CD4-positive, CD25-positive, alpha-beta regulatory T cell (primary cell): ENCODE results near the gene UHRF1. TPM values are rescaled to one million over a fixed set of nuclear protein-coding genes. Genes with fewer than 3 reads are reported as not detected.

ENCODE experiments used
- ATAC-seq, 2 donors: fragments of 150-1000 bp; cut with Tn5 transposase; one replicate each; pipeline ENCODE4 v1.10.0; 2021; ENCODE audit warnings: low read depth in 2 of 2, moderate number of reproducible peaks in 2 of 2, moderate library complexity in 1 of 2
- DNase-seq, 3 donors: peaks; one replicate each; pipeline versions ENCODE4 v3.0.0 to v3.0.0-alpha.2; 2012 to 2022; ENCODE audit warnings: mixed read lengths in 1 of 3
- H3K27ac ChIP-seq: one replicate; pipeline ENCODE4 v1.7.0; 2013; ENCODE audit warnings: mild to moderate bottlenecking, low read length; ENCODE audit not compliant: insufficient read depth, poor library complexity, severe bottlenecking
- H3K27me3 ChIP-seq: one replicate; pipeline ENCODE4 v1.7.0; 2013; ENCODE audit warnings: low read length; ENCODE audit not compliant: control insufficient read depth, insufficient read depth
- H3K36me3 ChIP-seq: one replicate; pipeline ENCODE4 v1.7.0; 2013; ENCODE audit warnings: mild to moderate bottlenecking, low read length, moderate library complexity; ENCODE audit not compliant: control insufficient read depth, insufficient read depth
- H3K4me1 ChIP-seq: 2 replicates; pipeline ENCODE4 v1.7.0; 2013; ENCODE audit warnings: mild to moderate bottlenecking, low read length; ENCODE audit not compliant: insufficient read depth, control insufficient read depth, poor library complexity, severe bottlenecking
- H3K4me3 ChIP-seq: one replicate; pipeline ENCODE4 v1.7.0; 2013; ENCODE audit warnings: low read depth, mild to moderate bottlenecking, low read length, moderate library complexity
- H3K9me3 ChIP-seq, 2 experiments: 1 replicate in 1 of 2; 2 replicates in 1 of 2; pipeline ENCODE4 v1.7.0; 2013; ENCODE audit warnings: low read length in 2 of 2, mild to moderate bottlenecking in 1 of 2, moderate library complexity in 1 of 2; ENCODE audit not compliant: control insufficient read depth in 2 of 2
- H3K27ac Mint-ChIP-seq, 3 donors: one replicate each; pipeline ENCODE4 v1.8.0; 2020 to 2022; ENCODE audit warnings: mild to moderate bottlenecking in 3 of 3, mixed read lengths in 3 of 3, moderate library complexity in 2 of 3
- H3K27me3 Mint-ChIP-seq: one replicate; pipeline ENCODE4 v1.8.0; 2022; ENCODE audit warnings: mild to moderate bottlenecking, mixed read lengths
- H3K36me3 Mint-ChIP-seq: one replicate; pipeline ENCODE4 v1.8.0; 2020; ENCODE audit warnings: mixed read lengths
- H3K4me1 Mint-ChIP-seq, 4 donors: one replicate each; pipeline ENCODE4 v1.8.0; 2020 to 2022; ENCODE audit warnings: mixed read lengths in 4 of 4, mild to moderate bottlenecking in 1 of 4
- H3K4me3 Mint-ChIP-seq, 4 donors: one replicate each; pipeline ENCODE4 v1.8.0; 2020 to 2022; ENCODE audit warnings: mild to moderate bottlenecking in 4 of 4, mixed read lengths in 4 of 4, moderate library complexity in 3 of 4
- H3K9me3 Mint-ChIP-seq, 7 donors: one replicate each; pipeline ENCODE4 v1.8.0; 2020 to 2022; ENCODE audit warnings: mixed read lengths in 7 of 7, mild to moderate bottlenecking in 3 of 7, moderate library complexity in 2 of 7
- polyA plus RNA-seq, 4 donors: library from polyadenylated mRNA; unstranded; fragments of 300-500 nt; fragmentation: Illumina TruSeq; gene quantifications; one replicate each; pipeline ENCODE4 v1.2.3, GENCODE V29; 2021
- total RNA-seq: library from RNA; stranded (reverse); gene quantifications from one replicate; pipeline ENCODE4 v1.2.3, GENCODE V29; 2022

UHRF1 gene
- total and polyA plus RNA-seq, 5 donors from 2014 or later, result 0.57 to 2.7 (median 1.1) TPM

DNA sequence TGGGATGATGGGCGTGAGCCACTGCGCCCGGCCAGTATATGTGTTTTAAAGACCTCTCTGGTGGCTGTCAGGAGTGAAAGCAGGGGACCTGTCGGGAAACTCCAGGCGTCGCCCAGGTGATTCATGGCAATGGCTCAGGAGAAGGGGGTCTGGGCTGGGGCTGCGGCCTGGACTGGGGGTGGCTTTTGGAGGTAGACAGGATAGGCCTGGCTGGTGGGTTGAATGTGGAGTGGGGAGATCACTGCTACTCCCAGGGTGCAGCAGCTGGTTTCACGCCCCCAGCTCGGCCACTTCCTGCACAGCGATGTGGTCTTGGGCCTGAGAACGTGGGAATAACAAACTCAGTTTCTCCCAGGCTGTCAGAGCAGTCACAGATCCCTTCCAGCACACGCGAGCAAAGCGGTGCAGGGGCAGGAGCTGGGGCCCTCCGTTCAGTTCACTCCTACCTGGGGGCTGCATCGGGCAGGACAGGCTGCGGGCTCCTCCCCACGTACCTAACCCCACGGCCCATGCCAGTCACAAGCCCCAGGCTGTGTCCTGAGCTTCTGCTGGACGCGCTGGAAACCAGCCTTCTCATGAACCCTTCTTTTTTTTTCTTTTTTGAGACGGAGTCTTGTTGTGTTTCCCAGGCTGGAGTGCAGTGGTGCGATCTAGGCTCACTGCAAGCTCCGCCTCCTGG lies 78.5 kb downstream of the UHRF1 start:
- Mint-ChIP-seq H3K4me1 (peaks cover 0 to 32% (median 17%) of the 10 kb centered on the region in 4 donors), H3K4me3 (no peak overlapping the region), H3K9me3 (peaks cover 0 to 10% (median 2%) of the 10 kb centered on the region in 7 donors), H3K36me3 (peaks cover 20% of the 10 kb centered on the region), H3K27ac (peak overlapping the region in 2 of 3 donors; percentile 15 to 62), H3K27me3 (no peaks in the 10 kb centered on the region)
- ATAC-seq (no peak), DNase-seq (no peak)
- Histone ChIP-seq H3K36me3 (peaks cover 5% of the 10 kb centered on the region), H3K4me3 (no peak overlapping the region), H3K27ac (no peak overlapping the region), H3K4me1 (no peaks in the 10 kb centered on the region), H3K9me3 (peaks cover 0 to 6% of the 10 kb centered on the region in 2 experiments), H3K27me3 (no peaks in the 10 kb centered on the region)

DNA sequence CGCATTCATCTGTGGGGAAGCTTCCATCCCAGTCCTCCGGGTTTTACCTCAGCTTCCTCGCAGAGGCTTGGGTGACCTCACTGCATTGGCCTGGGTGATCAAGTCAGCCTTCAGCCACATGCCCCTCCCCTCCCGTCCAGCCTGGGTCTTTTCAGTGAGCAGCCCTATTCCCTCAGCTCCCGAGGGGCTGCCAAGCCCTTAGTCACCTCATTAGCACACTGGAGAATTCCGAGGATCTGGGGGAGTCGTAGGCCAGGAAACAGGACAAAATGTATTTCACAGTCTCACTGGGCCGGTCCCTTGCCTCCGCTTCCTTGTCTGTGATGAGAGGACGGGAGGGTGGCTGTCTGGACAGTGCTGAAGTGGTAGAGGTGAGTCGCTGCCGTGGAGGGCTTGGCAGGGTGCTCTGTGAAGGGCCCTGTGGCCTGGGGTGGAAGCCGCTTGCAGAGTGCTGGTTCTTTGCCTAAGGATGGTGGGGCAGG lies 79.5 kb downstream of the UHRF1 start:
- peak overlapping the region in 1 of 3 donors; percentile 63 for H3K27ac Mint-ChIP-seq
- peaks cover 0 to 10% (median 3%) of the 10 kb centered on the region in 7 donors for H3K9me3 Mint-ChIP-seq
- no peak overlapping the region for H3K4me3 Mint-ChIP-seq
- H3K27me3 Mint-ChIP-seq, result no peaks in the 10 kb centered on the region
- H3K36me3 ChIP-seq, result peaks cover 5% of the 10 kb centered on the region
- peaks cover 0 to 32% (median 20%) of the 10 kb centered on the region in 4 donors for H3K4me1 Mint-ChIP-seq
- H3K9me3 ChIP-seq, result peaks cover 0 to 6% of the 10 kb centered on the region in 2 experiments
- no peak for ATAC-seq
- H3K4me3 ChIP-seq, result no peak overlapping the region
- no peaks in the 10 kb centered on the region for H3K4me1 ChIP-seq
- no peak for DNase-seq
- no peak overlapping the region for H3K27ac ChIP-seq
- H3K27me3 ChIP-seq, result no peaks in the 10 kb centered on the region
- peaks cover 26% of the 10 kb centered on the region for H3K36me3 Mint-ChIP-seq

DNA sequence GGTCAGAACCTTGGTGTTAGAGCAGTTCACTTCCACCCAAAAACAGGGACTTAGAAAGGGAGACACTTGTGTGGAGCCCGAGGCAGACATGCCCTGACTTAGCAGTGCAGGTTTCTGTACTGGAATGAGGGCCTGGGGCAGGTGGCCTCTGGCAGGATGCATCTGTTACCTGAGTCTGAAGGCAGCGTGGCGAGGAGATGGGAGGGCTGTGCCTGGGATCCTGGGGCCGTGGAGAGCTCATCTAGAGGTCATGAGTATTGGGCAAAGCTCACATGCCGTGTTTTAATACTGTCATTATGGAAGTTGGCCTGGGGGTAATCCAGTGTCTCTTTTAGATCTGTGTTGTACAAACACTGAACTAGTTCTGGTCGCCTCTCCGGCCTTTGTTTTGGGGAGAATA lies 81.0 kb downstream of the UHRF1 start:
- Mint-ChIP-seq H3K27me3 (no peaks in the 10 kb centered on the region), H3K27ac (no peak overlapping the region), H3K4me3 (no peak overlapping the region), H3K4me1 (peaks cover 4 to 37% (median 22%) of the 10 kb centered on the region in 4 donors), H3K9me3 (peaks cover 0 to 10% (median 3%) of the 10 kb centered on the region in 7 donors), H3K36me3 (peaks cover 26% of the 10 kb centered on the region)
- H3K27ac ChIP-seq, result no peak overlapping the region
- ATAC-seq (no peak), DNase-seq (no peak)
- no peaks in the 10 kb centered on the region for H3K4me1 ChIP-seq
- no peak overlapping the region for H3K4me3 ChIP-seq
- peaks cover 5% of the 10 kb centered on the region for H3K36me3 ChIP-seq
- no peaks in the 10 kb centered on the region for H3K27me3 ChIP-seq
- H3K9me3 ChIP-seq, result peaks cover 0 to 6% of the 10 kb centered on the region in 2 experiments

DNA sequence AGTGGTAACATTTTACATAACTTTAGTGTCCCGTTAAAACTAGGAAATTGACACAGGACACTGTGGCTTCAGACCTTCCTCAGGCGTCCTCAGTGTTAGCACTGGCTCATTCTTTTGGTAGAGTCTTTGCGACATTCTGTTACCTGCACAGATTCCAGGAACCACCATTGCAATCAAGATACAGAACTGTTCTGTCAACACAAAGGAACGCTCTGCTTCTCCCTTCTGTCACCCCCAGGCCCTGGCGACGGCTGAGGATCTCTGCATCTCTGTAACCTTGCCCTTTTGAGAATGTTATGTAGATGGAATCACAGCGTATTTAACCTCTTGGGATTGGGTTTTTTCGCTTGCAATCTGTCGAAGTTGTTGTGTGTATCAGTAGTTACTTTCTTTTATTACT lies 82.2 kb downstream of the UHRF1 start:
- ATAC-seq, result no peak
- no peak overlapping the region for H3K27ac ChIP-seq
- Mint-ChIP-seq H3K4me3 (no peak overlapping the region), H3K36me3 (peaks cover 26% of the 10 kb centered on the region), H3K27me3 (no peaks in the 10 kb centered on the region), H3K4me1 (peaks cover 4 to 39% (median 24%) of the 10 kb centered on the region in 4 donors), H3K9me3 (peaks cover 0 to 10% (median 3%) of the 10 kb centered on the region in 7 donors), H3K27ac (peak overlapping the region in 1 of 3 donors; percentile 49)
- no peak for DNase-seq
- no peak overlapping the region for H3K4me3 ChIP-seq
- no peaks in the 10 kb centered on the region for H3K4me1 ChIP-seq
- peaks cover 0 to 6% of the 10 kb centered on the region in 2 experiments for H3K9me3 ChIP-seq
- H3K36me3 ChIP-seq, result peaks cover 5% of the 10 kb centered on the region
- H3K27me3 ChIP-seq, result no peaks in the 10 kb centered on the region

DNA sequence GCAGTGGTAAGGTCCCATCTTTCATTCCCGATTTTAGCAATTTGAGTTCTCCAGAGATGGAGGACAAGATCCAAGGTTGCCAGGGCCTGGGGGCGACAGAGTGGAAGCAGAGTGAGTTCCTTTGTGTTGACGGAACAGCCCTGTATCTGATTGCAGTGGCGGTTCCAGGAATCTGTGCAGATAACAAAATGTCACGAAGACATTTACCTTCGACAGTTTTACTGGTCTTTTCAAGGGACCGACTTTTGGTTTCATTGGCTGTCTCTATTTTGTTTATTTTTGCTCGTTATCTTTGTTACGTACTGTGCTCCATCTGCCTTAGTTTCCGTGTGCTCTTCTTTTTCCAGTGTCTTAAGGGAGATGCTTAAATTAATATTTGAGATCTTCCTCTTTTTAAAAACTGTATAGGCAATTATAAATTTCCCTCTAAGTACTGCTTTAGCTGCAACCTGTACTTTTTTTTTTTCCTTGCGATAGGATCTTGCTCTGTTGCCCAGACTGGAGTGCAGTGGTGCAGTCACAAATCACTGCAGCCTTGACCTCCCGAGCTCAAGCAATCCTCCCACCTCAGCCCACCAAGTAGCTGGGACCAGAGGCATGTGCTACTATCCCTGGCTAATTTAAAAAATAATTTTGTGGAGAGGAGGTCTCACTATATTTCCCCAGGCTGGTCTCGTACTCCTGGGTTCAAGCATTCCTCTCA lies 82.8 kb downstream of the UHRF1 start:
- no peaks in the 10 kb centered on the region for H3K4me1 ChIP-seq
- no peaks in the 10 kb centered on the region for H3K27me3 ChIP-seq
- ATAC-seq, result no peak
- H3K27ac ChIP-seq, result no peak overlapping the region
- peaks cover 4 to 37% (median 23%) of the 10 kb centered on the region in 4 donors for H3K4me1 Mint-ChIP-seq
- H3K27ac Mint-ChIP-seq, result peak overlapping the region in 1 of 3 donors; percentile 49
- peaks cover 0 to 6% of the 10 kb centered on the region in 2 experiments for H3K9me3 ChIP-seq
- no peaks in the 10 kb centered on the region for H3K27me3 Mint-ChIP-seq
- no peak overlapping the region for H3K4me3 ChIP-seq
- peaks cover 7% of the 10 kb centered on the region for H3K36me3 ChIP-seq
- no peak for DNase-seq
- H3K4me3 Mint-ChIP-seq, result no peak overlapping the region
- H3K9me3 Mint-ChIP-seq, result peaks cover 0 to 10% (median 3%) of the 10 kb centered on the region in 7 donors
- peaks cover 24% of the 10 kb centered on the region for H3K36me3 Mint-ChIP-seq

DNA sequence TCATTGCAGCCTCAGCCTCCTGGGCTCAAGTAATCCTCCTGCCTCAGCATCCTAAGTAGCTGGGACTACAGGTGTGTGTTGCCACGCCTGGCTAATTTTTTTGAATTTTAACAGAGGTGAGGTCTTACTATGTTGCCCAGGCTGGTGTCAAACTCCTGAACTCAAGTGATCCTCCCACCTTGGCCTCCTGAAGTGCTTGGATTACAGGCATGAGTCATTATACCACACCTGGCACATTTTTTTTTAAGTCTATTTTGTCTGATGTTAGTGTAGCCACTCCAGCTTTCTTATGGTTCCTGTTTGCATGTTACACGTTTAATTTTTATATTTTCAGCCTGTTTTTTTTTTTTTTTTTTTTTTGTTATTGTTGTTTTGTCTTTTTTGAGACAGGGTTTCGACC lies 84.4 kb downstream of the UHRF1 start:
- Histone ChIP-seq H3K27me3 (no peaks in the 10 kb centered on the region), H3K4me3 (no peak overlapping the region), H3K27ac (no peak overlapping the region), H3K4me1 (no peaks in the 10 kb centered on the region), H3K36me3 (peaks cover 7% of the 10 kb centered on the region), H3K9me3 (peaks cover 0 to 6% of the 10 kb centered on the region in 2 experiments)
- Mint-ChIP-seq H3K9me3 (peaks cover 0 to 10% (median 2%) of the 10 kb centered on the region in 7 donors), H3K4me1 (peaks cover 4 to 30% (median 17%) of the 10 kb centered on the region in 4 donors), H3K27me3 (no peaks in the 10 kb centered on the region), H3K4me3 (no peak overlapping the region), H3K36me3 (peaks cover 21% of the 10 kb centered on the region), H3K27ac (no peak overlapping the region)
- DNase-seq (no peak), ATAC-seq (no peak)

DNA sequence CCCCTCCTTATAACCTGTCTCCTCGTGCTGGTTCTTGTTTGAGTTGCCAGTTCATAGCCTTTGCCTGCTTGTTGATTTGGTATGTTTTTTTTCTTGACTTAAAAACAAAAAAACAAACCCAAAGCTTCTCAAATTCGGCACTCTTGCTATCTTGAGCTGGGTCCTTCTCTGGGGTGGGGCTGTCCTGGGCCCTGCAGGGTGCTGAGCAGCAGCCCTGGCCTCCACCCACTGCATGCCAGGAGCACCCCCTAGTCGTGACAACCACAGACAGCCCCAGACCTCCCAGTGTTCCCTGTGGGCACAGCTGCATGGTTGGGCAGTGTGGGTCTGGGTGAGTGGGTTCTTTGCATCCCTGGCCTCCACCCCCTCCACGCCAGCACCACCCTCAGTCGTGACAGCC lies 87.4 kb downstream of the UHRF1 start:
- Mint-ChIP-seq H3K27ac (peak overlapping the region in 1 of 3 donors; percentile 32), H3K36me3 (peaks cover 23% of the 10 kb centered on the region)

More for the DNA sequence above, 87.4 kb downstream of the UHRF1 start:
- peaks cover 7% of the 10 kb centered on the region for H3K36me3 ChIP-seq
- peaks cover 0 to 5% of the 10 kb centered on the region in 2 experiments for H3K9me3 ChIP-seq
- H3K4me3 Mint-ChIP-seq, result no peak overlapping the region
- DNase-seq, result no peak
- H3K27me3 Mint-ChIP-seq, result no peaks in the 10 kb centered on the region
- no peaks in the 10 kb centered on the region for H3K27me3 ChIP-seq
- peaks cover 4 to 36% (median 18%) of the 10 kb centered on the region in 4 donors for H3K4me1 Mint-ChIP-seq
- no peaks in the 10 kb centered on the region for H3K4me1 ChIP-seq
- H3K4me3 ChIP-seq, result no peak overlapping the region
- peaks cover 0 to 7% (median 2%) of the 10 kb centered on the region in 7 donors for H3K9me3 Mint-ChIP-seq
- no peak for ATAC-seq
- H3K27ac ChIP-seq, result no peak overlapping the region
